Measurements from ENCODE around the gene BANP. TPM values are rescaled to one million over a fixed set of nuclear protein-coding genes. Genes with fewer than 3 reads are reported as not detected.

BANP gene
- total RNA-seq, 6 experiments from 2014 or later: 15.6 to 19.0 (median 16.2) TPM

DNA sequence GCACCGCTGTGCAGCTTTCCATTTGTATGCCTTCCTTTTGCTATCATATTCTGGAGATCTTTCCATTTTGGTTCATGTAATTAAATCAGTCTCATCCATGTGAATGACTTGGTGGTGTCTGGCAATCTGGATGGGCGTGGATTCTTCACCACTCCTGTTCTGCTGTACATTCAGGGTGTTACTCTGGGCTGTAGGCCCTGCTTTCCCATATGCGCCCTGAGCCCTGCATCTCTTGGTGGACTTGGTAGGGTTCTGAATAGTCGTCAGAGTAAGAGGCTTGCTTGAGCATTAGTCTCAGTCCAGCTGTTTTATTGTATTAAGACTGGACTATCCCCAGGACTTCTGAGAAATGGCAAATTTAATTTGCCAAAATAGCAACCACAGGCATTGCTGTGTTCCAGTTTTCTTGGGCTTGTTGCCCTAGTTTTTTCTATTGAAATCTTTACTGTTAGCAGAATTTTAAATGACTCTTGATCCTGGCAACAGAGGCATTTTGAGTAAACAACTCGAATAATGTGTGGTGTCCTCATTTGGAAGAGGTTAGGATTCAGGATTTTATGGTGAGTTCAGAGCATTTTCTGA lies 14.9 kb downstream of the BANP start:
- Mint-ChIP-seq H3K27me3 (ENCODE audit: insufficient read depth) (0 out of 2 replicates have a peak, but pooled peaks cover 2% of the 10 kb centered on the region), H3K27ac (peak overlapping the region; percentile 69), H3K4me1 (ENCODE audit: low read depth) (peaks cover 76% of the 10 kb centered on the region)

GRCh38 chr16:87966685-87967185 lies 15.5 kb downstream of the BANP start:
- DNase-seq: no peak
- TF ChIP-seq, protein P1, sequence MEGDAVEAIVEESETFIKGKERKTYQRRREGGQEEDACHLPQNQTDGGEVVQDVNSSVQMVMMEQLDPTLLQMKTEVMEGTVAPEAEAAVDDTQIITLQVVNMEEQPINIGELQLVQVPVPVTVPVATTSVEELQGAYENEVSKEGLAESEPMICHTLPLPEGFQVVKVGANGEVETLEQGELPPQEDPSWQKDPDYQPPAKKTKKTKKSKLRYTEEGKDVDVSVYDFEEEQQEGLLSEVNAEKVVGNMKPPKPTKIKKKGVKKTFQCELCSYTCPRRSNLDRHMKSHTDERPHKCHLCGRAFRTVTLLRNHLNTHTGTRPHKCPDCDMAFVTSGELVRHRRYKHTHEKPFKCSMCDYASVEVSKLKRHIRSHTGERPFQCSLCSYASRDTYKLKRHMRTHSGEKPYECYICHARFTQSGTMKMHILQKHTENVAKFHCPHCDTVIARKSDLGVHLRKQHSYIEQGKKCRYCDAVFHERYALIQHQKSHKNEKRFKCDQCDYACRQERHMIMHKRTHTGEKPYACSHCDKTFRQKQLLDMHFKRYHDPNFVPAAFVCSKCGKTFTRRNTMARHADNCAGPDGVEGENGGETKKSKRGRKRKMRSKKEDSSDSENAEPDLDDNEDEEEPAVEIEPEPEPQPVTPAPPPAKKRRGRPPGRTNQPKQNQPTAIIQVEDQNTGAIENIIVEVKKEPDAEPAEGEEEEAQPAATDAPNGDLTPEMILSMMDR (IDR thresholded peaks at IDR 0.05): no peak
- Mint-ChIP-seq H3K4me1 (ENCODE audit: low read depth) (peaks cover 72% of the 10 kb centered on the region), H3K27me3 (ENCODE audit: insufficient read depth) (0 out of 2 replicates have a peak, but pooled peaks cover 2% of the 10 kb centered on the region), H3K27ac (peak overlapping the region; percentile 69), H3K9me3 (peaks cover 17% of the 10 kb centered on the region), H3K4me3 (no peak overlapping the region), H3K36me3 (ENCODE audit: low read depth) (peaks cover 22% of the 10 kb centered on the region)

More for the DNA sequence above, 14.9 kb downstream of the BANP start:
- no peak overlapping the region for H3K4me3 Mint-ChIP-seq
- H3K9me3 Mint-ChIP-seq: peaks cover 12% of the 10 kb centered on the region
- peaks cover 20% of the 10 kb centered on the region for H3K36me3 Mint-ChIP-seq (ENCODE audit: low read depth)
- peak; percentile 47 for DNase-seq
- TF ChIP-seq, protein P1 (IDR thresholded peaks at IDR 0.05): no peak

DNA sequence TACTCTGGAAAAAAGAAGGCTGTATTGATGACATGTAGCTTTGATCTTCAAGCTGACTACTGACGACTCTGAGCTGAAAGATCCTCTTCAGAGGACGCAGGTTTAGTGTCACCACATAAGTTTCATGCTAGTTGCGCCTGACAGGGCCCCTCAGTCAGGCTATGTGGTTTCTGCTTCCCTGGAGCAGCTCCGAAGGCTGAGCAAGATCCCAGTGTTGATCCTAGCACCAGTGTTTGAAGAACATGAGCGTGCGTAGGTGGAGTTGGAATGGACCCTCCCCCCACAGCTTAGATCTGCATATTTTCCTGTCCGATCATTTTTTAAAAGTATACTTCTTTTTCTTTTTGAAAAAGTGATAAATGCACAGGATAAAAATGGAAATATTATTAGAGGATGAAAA lies 17.3 kb downstream of the BANP start:
- TF ChIP-seq, protein P1 (IDR thresholded peaks at IDR 0.05): no peak
- Mint-ChIP-seq H3K9me3 (peaks cover 31% of the 10 kb centered on the region), H3K36me3 (ENCODE audit: low read depth) (peaks cover 38% of the 10 kb centered on the region), H3K4me3 (peak overlapping the region; percentile 79), H3K27ac (peak overlapping the region; percentile 92), H3K4me1 (ENCODE audit: low read depth) (peaks cover 58% of the 10 kb centered on the region), H3K27me3 (ENCODE audit: insufficient read depth) (0 out of 2 replicates have a peak, but pooled peaks cover 2% of the 10 kb centered on the region)
- DNase-seq: peak; percentile 69

DNA sequence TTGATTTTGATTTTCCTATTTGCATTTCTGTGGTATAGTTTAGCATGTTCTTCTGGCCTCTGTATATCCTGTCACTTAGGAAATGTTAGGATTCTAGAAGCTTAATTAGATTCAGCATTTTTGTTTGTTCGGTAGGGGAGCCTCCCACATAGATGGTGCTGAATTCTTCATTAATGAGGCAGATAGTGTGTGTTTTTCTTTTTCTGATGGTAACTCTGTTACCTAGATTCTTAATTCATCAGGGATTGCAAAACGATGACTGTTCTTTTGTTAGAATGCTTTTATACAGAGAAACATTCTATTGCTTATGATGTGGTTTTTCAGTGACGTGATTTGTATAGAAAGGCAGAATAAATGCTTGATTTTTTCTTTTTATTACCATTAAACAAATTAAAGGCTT lies 19.0 kb downstream of the BANP start:
- Mint-ChIP-seq H3K36me3 (ENCODE audit: low read depth) (peaks cover 44% of the 10 kb centered on the region), H3K27me3 (ENCODE audit: insufficient read depth) (peaks cover 2% of the 10 kb centered on the region; the same call in 1 of the 2 replicates), H3K9me3 (peaks cover 31% of the 10 kb centered on the region), H3K4me3 (0 out of 2 replicates have a peak overlapping the region, but pooled peaks have one; percentile 37), H3K4me1 (ENCODE audit: low read depth) (peaks cover 43% of the 10 kb centered on the region), H3K27ac (peak overlapping the region; percentile 61)
- TF ChIP-seq, protein P1 (IDR thresholded peaks at IDR 0.05): no peak
- DNase-seq: peak; percentile 47

- Mint-ChIP-seq H3K27me3 (ENCODE audit: insufficient read depth) (peaks cover 2% of the 10 kb centered on the region; the same call in 1 of the 2 replicates), H3K27ac (no peak overlapping the region), H3K4me1 (ENCODE audit: low read depth) (peaks cover 36% of the 10 kb centered on the region), H3K9me3 (peaks cover 31% of the 10 kb centered on the region), H3K36me3 (ENCODE audit: low read depth) (peaks cover 48% of the 10 kb centered on the region), H3K4me3 (no peak overlapping the region)
- DNase-seq: no peak
- TF ChIP-seq, protein P1 (IDR thresholded peaks at IDR 0.05): no peak
These were observed 20.7 kb downstream of the BANP start for GRCh38 chr16:87971933-87972332.
